ENCODE results near the gene RAB12. TPM values are rescaled to one million over a fixed set of nuclear protein-coding genes. Genes with fewer than 3 reads are reported as not detected.

The RAB12 gene
- 10 to 100 TPM; 34.1 to 38.0 (median 36.4) TPM for total RNA-seq (2021; fragmentation: NEBNext Ultra II Directional; extraction: Animal tissue kit (Norgen Biotek cat#: 25700))
- long read RNA-seq, partial matches to known transcripts: 0 of 1 reads
- long read RNA-seq, other reads (novel, unspliced or antisense): 1 of 1 reads

GRCh38 chr18:8608795-8609658 is at the start of gene RAB12:
TSS of gene RAB12 (plus strand) at chr18:8609437. CDS start at chr18:8609440, 3 bp downstream.
- peak; percentile 77 for DNase-seq
- peaks cover 5% of the 10 kb centered on the region; the same call in 1 of the 2 replicates for H3K36me3 Mint-ChIP-seq (ENCODE audit: low read depth)
- peak within 1 kb of the TSS; percentile 75 for H3K27ac Mint-ChIP-seq
- H3K4me3 Mint-ChIP-seq: peak within 1 kb of the TSS; percentile 94
- H3K4me1 Mint-ChIP-seq (ENCODE audit: low read depth): peaks cover 53% of the 10 kb centered on the region
- TF ChIP-seq, protein P1, sequence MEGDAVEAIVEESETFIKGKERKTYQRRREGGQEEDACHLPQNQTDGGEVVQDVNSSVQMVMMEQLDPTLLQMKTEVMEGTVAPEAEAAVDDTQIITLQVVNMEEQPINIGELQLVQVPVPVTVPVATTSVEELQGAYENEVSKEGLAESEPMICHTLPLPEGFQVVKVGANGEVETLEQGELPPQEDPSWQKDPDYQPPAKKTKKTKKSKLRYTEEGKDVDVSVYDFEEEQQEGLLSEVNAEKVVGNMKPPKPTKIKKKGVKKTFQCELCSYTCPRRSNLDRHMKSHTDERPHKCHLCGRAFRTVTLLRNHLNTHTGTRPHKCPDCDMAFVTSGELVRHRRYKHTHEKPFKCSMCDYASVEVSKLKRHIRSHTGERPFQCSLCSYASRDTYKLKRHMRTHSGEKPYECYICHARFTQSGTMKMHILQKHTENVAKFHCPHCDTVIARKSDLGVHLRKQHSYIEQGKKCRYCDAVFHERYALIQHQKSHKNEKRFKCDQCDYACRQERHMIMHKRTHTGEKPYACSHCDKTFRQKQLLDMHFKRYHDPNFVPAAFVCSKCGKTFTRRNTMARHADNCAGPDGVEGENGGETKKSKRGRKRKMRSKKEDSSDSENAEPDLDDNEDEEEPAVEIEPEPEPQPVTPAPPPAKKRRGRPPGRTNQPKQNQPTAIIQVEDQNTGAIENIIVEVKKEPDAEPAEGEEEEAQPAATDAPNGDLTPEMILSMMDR (IDR thresholded peaks at IDR 0.05): peak; percentile 80
- no peaks in the 10 kb centered on the region for H3K9me3 Mint-ChIP-seq
- peaks cover 6% of the 10 kb centered on the region for H3K27me3 Mint-ChIP-seq (ENCODE audit: insufficient read depth)

GRCh38 chr18:8559612-8560186 is 49.5 kb upstream of the RAB12 start:
- Mint-ChIP-seq H3K27me3 (ENCODE audit: insufficient read depth) (peaks cover 41% of the 10 kb centered on the region), H3K9me3 (no peaks in the 10 kb centered on the region; the same call in 1 of the 2 replicates), H3K4me3 (no peak overlapping the region), H3K4me1 (ENCODE audit: low read depth) (no peaks in the 10 kb centered on the region), H3K27ac (no peak overlapping the region), H3K36me3 (ENCODE audit: low read depth) (no peaks in the 10 kb centered on the region)
- no peak for DNase-seq
- TF ChIP-seq, protein P1 (IDR thresholded peaks at IDR 0.05): no peak

GRCh38 chr18:8561123-8561910 is 47.9 kb upstream of the RAB12 start:
- TF ChIP-seq, protein P1 (IDR thresholded peaks at IDR 0.05): no peak
- no peak for DNase-seq
- H3K4me3 Mint-ChIP-seq: no peak overlapping the region
- H3K9me3 Mint-ChIP-seq: no peaks in the 10 kb centered on the region; the same call in 1 of the 2 replicates
- no peak overlapping the region for H3K27ac Mint-ChIP-seq
- H3K27me3 Mint-ChIP-seq (ENCODE audit: insufficient read depth): peaks cover 40% of the 10 kb centered on the region
- H3K36me3 Mint-ChIP-seq (ENCODE audit: low read depth): no peaks in the 10 kb centered on the region
- H3K4me1 Mint-ChIP-seq (ENCODE audit: low read depth): no peaks in the 10 kb centered on the region

DNA sequence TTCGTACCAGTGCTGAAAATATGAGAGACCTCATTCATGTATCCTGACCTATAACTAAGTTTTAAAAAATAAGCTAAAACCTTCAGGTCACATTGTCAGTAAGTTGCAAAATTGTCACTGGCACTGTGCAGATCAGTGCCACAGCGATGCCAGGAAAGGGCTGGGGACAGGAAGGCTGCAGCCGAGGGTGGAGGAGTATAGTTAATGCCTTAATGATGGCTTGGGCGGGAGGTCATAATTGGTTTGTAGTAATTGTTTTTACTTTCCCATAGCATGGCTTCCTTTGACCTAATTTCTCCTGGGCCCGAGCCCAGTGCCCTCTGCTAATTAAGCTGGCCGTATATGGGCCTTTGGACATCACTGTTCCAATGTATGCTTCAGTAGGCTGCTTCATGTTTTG is 47.2 kb upstream of the RAB12 start:
- Mint-ChIP-seq H3K27me3 (ENCODE audit: insufficient read depth) (peaks cover 42% of the 10 kb centered on the region), H3K27ac (no peak overlapping the region), H3K36me3 (ENCODE audit: low read depth) (no peaks in the 10 kb centered on the region), H3K4me3 (no peak overlapping the region), H3K4me1 (ENCODE audit: low read depth) (no peaks in the 10 kb centered on the region), H3K9me3 (no peaks in the 10 kb centered on the region; the same call in 1 of the 2 replicates)
- TF ChIP-seq, protein P1 (IDR thresholded peaks at IDR 0.05): no peak
- DNase-seq: no peak

GRCh38 chr18:8562919-8563318 is 46.3 kb upstream of the RAB12 start:
- Mint-ChIP-seq H3K4me3 (no peak overlapping the region), H3K36me3 (ENCODE audit: low read depth) (no peaks in the 10 kb centered on the region), H3K9me3 (no peaks in the 10 kb centered on the region; the same call in 1 of the 2 replicates), H3K27me3 (ENCODE audit: insufficient read depth) (peaks cover 35% of the 10 kb centered on the region), H3K27ac (no peak overlapping the region), H3K4me1 (ENCODE audit: low read depth) (no peaks in the 10 kb centered on the region)
- DNase-seq: no peak
- TF ChIP-seq, protein P1 (IDR thresholded peaks at IDR 0.05): no peak

Data from HFFc6 (cell line).